ENCODE data around the gene PKP2. TPM values are rescaled to one million over a fixed set of nuclear protein-coding genes. Genes with fewer than 3 reads are reported as not detected.

Gene PKP2
- total and polyA plus RNA-seq, 2 experiments from 2014 or later: 60.0 to 62.4 TPM

DNA sequence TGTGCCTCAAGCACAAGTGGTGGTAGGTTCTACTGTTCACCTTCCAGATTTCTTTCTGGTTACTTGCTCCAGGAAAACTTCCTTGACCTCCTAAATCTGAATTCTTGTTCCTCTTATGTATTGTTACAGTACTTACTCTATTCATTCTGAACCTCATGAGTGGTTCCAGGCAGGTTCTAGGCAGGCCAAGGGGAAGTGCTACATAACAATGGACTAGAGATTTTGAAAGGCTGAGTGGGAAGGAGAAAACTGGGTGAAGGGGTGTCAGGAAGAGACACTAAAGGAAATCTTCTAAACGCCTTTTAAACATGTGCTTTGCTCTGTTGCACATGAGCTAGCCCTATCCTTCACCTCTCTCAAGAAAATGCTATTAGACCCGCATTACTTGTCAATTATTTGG, 142.5 kb downstream of the PKP2 start:
- WGBS (ENCODE audit: low lambda C conversion rate, missing lambda C conversion rate): 46% methylated on average over 2 of the region's 2 CpGs
- H3K9me3 ChIP-seq (ENCODE audit: low read depth): no peaks in the 10 kb centered on the region
- no peaks in the 10 kb centered on the region for H4K20me1 ChIP-seq (ENCODE audit: insufficient read depth, poor library complexity, severe bottlenecking)
- H3K27me3 ChIP-seq: no peaks in the 10 kb centered on the region
- H3K4me3 ChIP-seq: peak overlapping the region; percentile 64
- peaks cover 10% of the 10 kb centered on the region for H3K4me1 ChIP-seq (ENCODE audit: insufficient read depth)
- peaks cover 41% of the 10 kb centered on the region for H3K79me2 ChIP-seq
- H3K27ac ChIP-seq: peak overlapping the region; percentile 97
- H3K4me2 ChIP-seq: peak overlapping the region; percentile 94
- DNase-seq (ENCODE audit: low spot score): no peak
- no peaks in the 10 kb centered on the region for H3K36me3 ChIP-seq (replicated peaks; ENCODE audit: insufficient read depth, low read depth)
- no peaks in the 10 kb centered on the region for H3K9me2 ChIP-seq (replicated peaks; ENCODE audit: insufficient read depth)
- TF ChIP-seq EZH2phosphoT487 (IDR thresholded peaks at IDR 0.05; ENCODE audit: low read depth, severe bottlenecking, unreplicated experiment): no peak
- TF ChIP-seq CTCF (IDR thresholded peaks at IDR 0.05; ENCODE audit: poor library complexity): no peak
- no peak for TF ChIP-seq EZH2 (IDR thresholded peaks at IDR 0.05; ENCODE audit: borderline replicate concordance)
- H2AFZ ChIP-seq: peak overlapping the region; percentile 95

- peaks cover 10% of the 10 kb centered on the region for H3K4me1 ChIP-seq (ENCODE audit: insufficient read depth)
- no peak overlapping the region for H2AFZ ChIP-seq
- H3K79me2 ChIP-seq: peaks cover 41% of the 10 kb centered on the region
- H3K9me2 ChIP-seq (replicated peaks; ENCODE audit: insufficient read depth): no peaks in the 10 kb centered on the region
- no peaks in the 10 kb centered on the region for H4K20me1 ChIP-seq (ENCODE audit: insufficient read depth, poor library complexity, severe bottlenecking)
- DNase-seq (ENCODE audit: low spot score): no peak
- H3K4me2 ChIP-seq: peak overlapping the region; percentile 94
- no peaks in the 10 kb centered on the region for H3K36me3 ChIP-seq (replicated peaks; ENCODE audit: insufficient read depth, low read depth)
- no peak for TF ChIP-seq EZH2phosphoT487 (IDR thresholded peaks at IDR 0.05; ENCODE audit: low read depth, severe bottlenecking, unreplicated experiment)
- no peak for TF ChIP-seq EZH2 (IDR thresholded peaks at IDR 0.05; ENCODE audit: borderline replicate concordance)
- no peak for TF ChIP-seq CTCF (IDR thresholded peaks at IDR 0.05; ENCODE audit: poor library complexity)
- no peaks in the 10 kb centered on the region for H3K9me3 ChIP-seq (ENCODE audit: low read depth)
- WGBS (ENCODE audit: low lambda C conversion rate, missing lambda C conversion rate): 33% methylated on average over 4 of the region's 4 CpGs
- H3K27me3 ChIP-seq: no peaks in the 10 kb centered on the region
- H3K27ac ChIP-seq: no peak overlapping the region
- no peak overlapping the region for H3K4me3 ChIP-seq
Measured at GRCh38 chr12:32753605-32754004, 143.0 kb downstream of the PKP2 start.

GRCh38 chr12:32743264-32743663, 153.3 kb downstream of the PKP2 start:
- no peak for TF ChIP-seq EZH2phosphoT487 (IDR thresholded peaks at IDR 0.05; ENCODE audit: low read depth, severe bottlenecking, unreplicated experiment)
- no peak for TF ChIP-seq EZH2 (IDR thresholded peaks at IDR 0.05; ENCODE audit: borderline replicate concordance)
- no peak for TF ChIP-seq CTCF (IDR thresholded peaks at IDR 0.05; ENCODE audit: poor library complexity)
- DNase-seq (ENCODE audit: low spot score): no peak
- Histone ChIP-seq H3K4me3 (no peak overlapping the region), H3K79me2 (peaks cover 3% of the 10 kb centered on the region), H3K9me3 (ENCODE audit: low read depth) (no peaks in the 10 kb centered on the region), H2AFZ (no peak overlapping the region), H3K36me3 (replicated peaks; ENCODE audit: insufficient read depth, low read depth) (peaks cover 4% of the 10 kb centered on the region), H3K9me2 (replicated peaks; ENCODE audit: insufficient read depth) (no peaks in the 10 kb centered on the region), H3K4me1 (ENCODE audit: insufficient read depth) (no peaks in the 10 kb centered on the region), H3K27me3 (no peaks in the 10 kb centered on the region), H3K4me2 (no peak overlapping the region), H4K20me1 (ENCODE audit: insufficient read depth, poor library complexity, severe bottlenecking) (no peaks in the 10 kb centered on the region), H3K27ac (no peak overlapping the region)
- WGBS (ENCODE audit: low lambda C conversion rate, missing lambda C conversion rate): 97% methylated on average over 2 of the region's 2 CpGs

DNA sequence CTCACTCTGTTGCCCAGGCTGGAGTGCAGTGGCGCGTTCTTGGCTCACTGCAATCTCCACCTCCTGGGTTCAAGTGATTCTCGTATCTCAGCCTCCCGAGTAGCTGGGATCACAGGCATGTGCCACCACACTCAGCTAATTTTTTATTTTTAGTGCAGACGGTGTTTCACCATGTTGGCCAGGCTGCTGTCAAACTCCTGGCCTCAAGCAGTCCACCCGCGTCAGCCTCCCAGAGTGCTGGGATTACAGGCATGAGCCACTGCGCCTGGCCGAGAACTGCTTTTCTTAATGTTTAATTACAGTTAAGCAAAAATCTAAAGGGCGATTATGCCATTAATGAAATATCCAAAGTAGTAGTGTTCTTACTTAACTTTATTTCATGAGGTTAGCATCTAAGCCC, 154.4 kb downstream of the PKP2 start:
- no peak for TF ChIP-seq EZH2 (IDR thresholded peaks at IDR 0.05; ENCODE audit: borderline replicate concordance)
- TF ChIP-seq CTCF (IDR thresholded peaks at IDR 0.05; ENCODE audit: poor library complexity): no peak
- TF ChIP-seq EZH2phosphoT487 (IDR thresholded peaks at IDR 0.05; ENCODE audit: low read depth, severe bottlenecking, unreplicated experiment): no peak
- H2AFZ ChIP-seq: no peak overlapping the region
- peaks cover 3% of the 10 kb centered on the region for H3K79me2 ChIP-seq
- H3K9me2 ChIP-seq (replicated peaks; ENCODE audit: insufficient read depth): no peaks in the 10 kb centered on the region
- H3K4me3 ChIP-seq: no peak overlapping the region
- H3K4me1 ChIP-seq (ENCODE audit: insufficient read depth): no peaks in the 10 kb centered on the region
- no peaks in the 10 kb centered on the region for H3K9me3 ChIP-seq (ENCODE audit: low read depth)
- no peaks in the 10 kb centered on the region for H4K20me1 ChIP-seq (ENCODE audit: insufficient read depth, poor library complexity, severe bottlenecking)
- WGBS (ENCODE audit: low lambda C conversion rate, missing lambda C conversion rate): 97% methylated on average over 10 of the region's 10 CpGs
- peaks cover 4% of the 10 kb centered on the region for H3K36me3 ChIP-seq (replicated peaks; ENCODE audit: insufficient read depth, low read depth)
- H3K4me2 ChIP-seq: no peak overlapping the region
- no peak for DNase-seq (ENCODE audit: low spot score)
- H3K27ac ChIP-seq: no peak overlapping the region
- H3K27me3 ChIP-seq: no peaks in the 10 kb centered on the region
